K562 (cell line): ENCODE measurements around the gene IL17RB. TPM values are rescaled to one million over a fixed set of nuclear protein-coding genes. Genes with fewer than 3 reads are reported as not detected.

Experiments used
- ATAC-seq: fragments of 200-7000 bp; cut with Tn5 transposase; 3 replicates; pipeline ENCODE4 v1.9.1; 2020; ENCODE audit warnings: moderate library complexity
- BruUV-seq: library from RNA; stranded (reverse); fragments of 400-500 nt; replicated peaks from 2 replicates; lab custom pipeline; 2021; lab: Mats Ljungman, UMichigan
- CTCF ChIA-PET: fragments of 300-600 bp; formaldehyde crosslinking; extraction: SDS; loops from one replicate; lab custom pipeline; 2021; ENCODE audit warnings: low intra/inter-chr PET ratio; lab: Yijun Ruan, JAX
- POLR2A ChIA-PET: fragments of 300-600, 350-650 bp; sonication (Branson Sonifier 250); formaldehyde crosslinking; extraction: SDS; loops from one replicate; lab custom pipeline; 2021; ENCODE audit warnings: antibody characterized with exemption, inconsistent platforms; lab: Yijun Ruan, JAX
- DNase-seq, 4 experiments: peaks; one replicate each; pipeline versions ENCODE4 v3.0.0 to v3.0.0-alpha.2; 2011 to 2018; ENCODE audit warnings: low spot score in 3 of 4, mixed read lengths in 3 of 4; ENCODE audit errors: extremely low read depth in 1 of 4
- FAIRE-seq: peaks from 2 replicates; lab custom pipeline; 2011; peaks lifted over from hg19 to GRCh38; lab: Jason Lieb, UNC
- H2AFZ ChIP-seq: 2 replicates; pipeline ENCODE4 v1.6.0; 2011; ENCODE audit warnings: low read depth, low read length, control low read depth, inconsistent platforms
- H3K27ac ChIP-seq: fragments of 200-600 bp; 3 replicates; pipeline ENCODE4 v1.8.0; 2011; ENCODE audit warnings: low read depth, mild to moderate bottlenecking, control low read depth, inconsistent platforms, low read length, moderate library complexity, mixed read lengths; ENCODE audit errors: extremely low read depth
- H3K27me3 ChIP-seq, 2 experiments: fragments of 300-600 bp in 1 of 2; 2 replicates in 1 of 2; 3 replicates in 1 of 2; pipeline versions ENCODE4 v1.6.0 to v1.8.0; 2011; ENCODE audit warnings: inconsistent platforms in 2 of 2, low read length in 2 of 2, mild to moderate bottlenecking in 1 of 2, mixed read lengths in 1 of 2, moderate library complexity in 1 of 2; ENCODE audit not compliant: control insufficient read depth in 2 of 2, insufficient read depth in 2 of 2
- H3K36me3 ChIP-seq: fragments of 300-600 bp; 3 replicates; pipeline ENCODE4 v1.8.0; 2011; ENCODE audit warnings: mild to moderate bottlenecking, low read length, inconsistent platforms; ENCODE audit not compliant: control insufficient read depth, insufficient read depth
- H3K4me1 ChIP-seq, 2 experiments: fragments of 200-600 bp in 1 of 2; replicated peaks in 1 of 2; 2 replicates in 1 of 2; 3 replicates in 1 of 2; pipeline versions ENCODE4 v1.5.1 to v1.8.0; 2011; ENCODE audit warnings: inconsistent platforms in 2 of 2, low read length in 2 of 2, mild to moderate bottlenecking in 1 of 2, mixed read lengths in 1 of 2, moderate library complexity in 1 of 2; ENCODE audit not compliant: control insufficient read depth in 2 of 2, insufficient read depth in 2 of 2
- H3K4me2 ChIP-seq: 2 replicates; pipeline ENCODE4 v1.6.1; 2011; ENCODE audit warnings: low read length, control low read depth, inconsistent platforms, mixed read lengths; ENCODE audit not compliant: insufficient read depth
- H3K4me3 ChIP-seq: fragments of 200-600 bp; sonication (generic), shearing (Covaris generic); 2 replicates; pipeline ENCODE4 v1.5.1; 2016; ENCODE audit warnings: control low read depth, inconsistent platforms
- H3K79me2 ChIP-seq: fragments of 200-600 bp; 3 replicates; pipeline ENCODE4 v1.8.0; 2011; ENCODE audit warnings: low read length, inconsistent platforms; ENCODE audit not compliant: control insufficient read depth, insufficient read depth
- H3K9ac ChIP-seq, 2 experiments: 2 replicates each; pipeline versions ENCODE4 v1.6.0 to v1.6.1; 2011; ENCODE audit warnings: low read depth in 2 of 2, low read length in 2 of 2, control low read depth in 1 of 2, inconsistent platforms in 1 of 2, mild to moderate bottlenecking in 1 of 2, mixed read lengths in 1 of 2; ENCODE audit not compliant: insufficient read depth in 1 of 2
- H3K9me1 ChIP-seq: one replicate; pipeline ENCODE4 v1.6.0; 2011; ENCODE audit warnings: inconsistent platforms, mild to moderate bottlenecking, low read length, moderate library complexity; ENCODE audit not compliant: control insufficient read depth, insufficient read depth
- H3K9me3 ChIP-seq: replicated peaks from 2 replicates; pipeline ENCODE4 v1.5.1; 2011; ENCODE audit warnings: low read depth, low read length, inconsistent platforms; ENCODE audit not compliant: control insufficient read depth, insufficient read depth
- H4K20me1 ChIP-seq: replicated peaks from 2 replicates; pipeline ENCODE4 v1.6.1; 2011; ENCODE audit warnings: low read length, inconsistent platforms, mixed read lengths; ENCODE audit not compliant: control insufficient read depth, insufficient read depth
- BCL6 ChIP-seq: fragments of 250-450 bp; sonication (Bioruptor Pico); IDR thresholded peaks from 2 replicates; pipeline ENCODE4 v1.4.0; 2020
- CBX3 ChIP-seq, 2 experiments: IDR thresholded peaks; 1 replicate in 1 of 2; 2 replicates in 1 of 2; pipeline ENCODE4 v1.6.1; 2012; ENCODE audit warnings: inconsistent platforms in 2 of 2, low read length in 2 of 2, borderline replicate concordance in 1 of 2, control low read depth in 1 of 2
- HDGF ChIP-seq: fragments of 450-650 bp; IDR thresholded peaks from 2 replicates; pipeline ENCODE4 v1.6.1; 2016
- LARP7 ChIP-seq: fragments of 450-650 bp; IDR thresholded peaks from 2 replicates; pipeline ENCODE4 v1.6.1; 2016
- MECOM ChIP-seq: fragments of 250-450 bp; sonication (Bioruptor Pico); IDR thresholded peaks from 2 replicates; pipeline ENCODE4 v1.8.0; 2022; ENCODE audit warnings: inconsistent platforms
- SOX6 ChIP-seq: fragments of 450-650 bp; IDR thresholded peaks from 2 replicates; pipeline ENCODE4 v1.6.1; 2014; ENCODE audit warnings: mild to moderate bottlenecking
- TAF9B ChIP-seq: fragments of 450-650 bp; IDR thresholded peaks from 2 replicates; pipeline ENCODE4 v1.6.1; 2018; ENCODE audit warnings: mild to moderate bottlenecking; ENCODE audit not compliant: partially characterized antibody
- TCF7L2 ChIP-seq: fragments of 150-350 bp; IDR thresholded peaks from 2 replicates; pipeline ENCODE4 v1.6.1; 2016; ENCODE audit warnings: low read depth, mild to moderate bottlenecking, low read length, moderate library complexity
- ZNF134 ChIP-seq: fragments of 250-450 bp; sonication (Bioruptor Pico); conservative IDR thresholded peaks from 2 replicates; pipeline ENCODE4 v1.4.0; 2020
- WGBS: fragments of 100-300 bp; shearing (Covaris generic); methylation state at CpG from one replicate; pipeline ENCODE4 v1.1.6; 2016; ENCODE audit warnings: low coverage, mixed read lengths; ENCODE audit not compliant: insufficient coverage; ENCODE audit errors: missing lambda C conversion rate; 5-methylcytosine and 5-hydroxymethylcytosine counted together
- in situ Hi-C: fragments of 300-500 bp; cut with MboI; formaldehyde crosslinking; loops from 4 replicates; pipeline ENCODE4 v1.15.0; 2018; ENCODE audit warnings: inconsistent platforms, mixed read lengths
- intact Hi-C: fragments of 100-400 bp; cut with micrococcal nuclease; formaldehyde crosslinking; loops from 2 replicates; pipeline ENCODE4 v1.14.2; 2022
- polyA plus RNA-seq, 8 experiments: library from polyadenylated mRNA; depleted of rRNA in 4 of 8; stranded (reverse) in 5 of 8; unstranded in 3 of 8; fragments of >200 nt; fragmentation: Nextera tagmentation in 2 of 8; fragmentation: Illumina TruSeq in 1 of 8; extraction: Ambion mirVana in 2 of 8; extraction: Trizol in 1 of 8; gene quantifications; 2 replicates each; pipeline versions ENCODE4 v1.2.1 to v1.2.3, GENCODE V29; 2011 to 2014; ENCODE audit warnings: inconsistent platforms in 1 of 8, missing spikeins in 1 of 8
- total RNA-seq, 7 experiments: library from RNA; depleted of rRNA in 6 of 7; stranded (reverse); fragments of >200 nt in 6 of 7; fragmentation: Illumina TruSeq in 2 of 7; extraction: Trizol in 2 of 7; gene quantifications; 2 replicates each; pipeline versions ENCODE4 v1.2.1 to v1.2.3, GENCODE V29; 2011 to 2021; ENCODE audit warnings: low replicate concordance in 1 of 7
- TF ChIP-seq, protein P1 (sequence below): fragments of 250-450 bp; sonication (Bioruptor Pico); IDR thresholded peaks from 2 replicates; pipeline ENCODE4 v1.8.0; 2022; ENCODE audit warnings: moderate library complexity, mild to moderate bottlenecking, inconsistent platforms
- TF ChIP-seq, protein P2 (sequence below): fragments of 450-650 bp; formaldehyde crosslinking; IDR thresholded peaks from 2 replicates; pipeline ENCODE4 v1.4.0; 2022; ENCODE audit warnings: missing genetic modification characterization

IL17RB gene
- total and polyA plus RNA-seq, 9 of the 15 experiments (the other 6 are each of a cell fraction or from before 2014, with no cell fraction given): 1.1 to 4.1 (median 1.7) TPM

GRCh38 chr3:53803124-53803815, 43.1 kb upstream of the IL17RB start (continued):
- no peak for TF ChIP-seq TCF7L2
- no peak for TF ChIP-seq MECOM (CRISPR knock-in tag)
- no peak for TF ChIP-seq BCL6 (CRISPR knock-in tag)
- TF ChIP-seq HDGF: no peak
- TF ChIP-seq SOX6: no peak
- TF ChIP-seq, protein P1, sequence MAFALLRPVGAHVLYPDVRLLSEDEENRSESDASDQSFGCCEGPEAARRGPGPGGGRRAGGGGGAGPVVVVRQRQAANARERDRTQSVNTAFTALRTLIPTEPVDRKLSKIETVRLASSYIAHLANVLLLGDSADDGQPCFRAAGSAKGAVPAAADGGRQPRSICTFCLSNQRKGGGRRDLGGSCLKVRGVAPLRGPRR (CRISPR knock-in tag): no peak
- TF ChIP-seq LARP7: no peak
- TF ChIP-seq, all 486 proteins: peak for 0

- Histone ChIP-seq H3K4me3 (no peak overlapping the region), H3K36me3 (no peaks in the 10 kb centered on the region), H3K9ac (no peak overlapping the region), H4K20me1 (no peaks in the 10 kb centered on the region; the same call in 1 of the 2 replicates), H3K79me2 (no peaks in the 10 kb centered on the region), H3K4me1 (no peaks in the 10 kb centered on the region), H3K27me3 (peaks cover 10 to 82% of the 10 kb centered on the region in 2 experiments; a peak in 4 of 5 replicates), H3K9me1 (no peaks in the 10 kb centered on the region), H3K9me3 (no peaks in the 10 kb centered on the region), H3K27ac (no peak overlapping the region), H3K4me2 (no peak overlapping the region), H2AFZ (no peak overlapping the region)
- DNase-seq (no peak), FAIRE-seq (no peak), ATAC-seq (no peak)
- no TSS peak for BruUV-seq
- ChIA-PET POLR2A (interaction anchor here (0.8 kb wide), 1 partner anchor 373 kb away, joined by 3 read pairs; no protein-coding TSS in a partner anchor), CTCF (no interaction called here)
- WGBS: 2% methylated on average over 18 of the region's 20 CpGs
- in situ Hi-C loops (no loop called here), intact Hi-C loops (no loop called here)
- TF ChIP-seq TAF9B: no peak
- TF ChIP-seq CBX3 (IDR thresholded peaks at IDR 0.05; ENCODE audit: borderline replicate concordance in 1 of 2, low read length in 2 of 2): no peak
- TF ChIP-seq ZNF134 (CRISPR knock-in tag): no peak
- TF ChIP-seq, protein P2, sequence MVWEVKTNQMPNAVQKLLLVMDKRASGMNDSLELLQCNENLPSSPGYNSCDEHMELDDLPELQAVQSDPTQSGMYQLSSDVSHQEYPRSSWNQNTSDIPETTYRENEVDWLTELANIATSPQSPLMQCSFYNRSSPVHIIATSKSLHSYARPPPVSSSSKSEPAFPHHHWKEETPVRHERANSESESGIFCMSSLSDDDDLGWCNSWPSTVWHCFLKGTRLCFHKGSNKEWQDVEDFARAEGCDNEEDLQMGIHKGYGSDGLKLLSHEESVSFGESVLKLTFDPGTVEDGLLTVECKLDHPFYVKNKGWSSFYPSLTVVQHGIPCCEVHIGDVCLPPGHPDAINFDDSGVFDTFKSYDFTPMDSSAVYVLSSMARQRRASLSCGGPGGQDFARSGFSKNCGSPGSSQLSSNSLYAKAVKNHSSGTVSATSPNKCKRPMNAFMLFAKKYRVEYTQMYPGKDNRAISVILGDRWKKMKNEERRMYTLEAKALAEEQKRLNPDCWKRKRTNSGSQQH (CRISPR knock-in tag): no peak
Measured at GRCh38 chr3:53803816-53804695, 42.3 kb upstream of the IL17RB start.
